Mesendoderm (in vitro differentiated cells): ENCODE results near the gene DYDC2.

Experiments used
- DNase-seq: peaks from one replicate; pipeline ENCODE4 v3.0.0; 2013
- H2AK5ac ChIP-seq: 2 replicates; pipeline ENCODE4 v1.6.1; 2013; ENCODE audit warnings: low read length, inconsistent platforms
- H2BK120ac ChIP-seq: 2 replicates; pipeline ENCODE4 v1.6.1; 2013; ENCODE audit warnings: low read depth, mild to moderate bottlenecking, low read length, moderate library complexity, mixed read lengths
- H2BK15ac ChIP-seq: replicated peaks from 2 replicates; pipeline ENCODE4 v1.6.1; 2013; ENCODE audit warnings: low read depth, mild to moderate bottlenecking, moderate library complexity
- H2BK5ac ChIP-seq: 2 replicates; pipeline ENCODE4 v1.6.1; 2013; ENCODE audit warnings: low read length, inconsistent platforms
- H3K18ac ChIP-seq: 2 replicates; pipeline ENCODE4 v1.6.1; 2013; ENCODE audit warnings: mild to moderate bottlenecking, low read length, mixed read lengths
- H3K23ac ChIP-seq: one replicate; pipeline ENCODE4 v1.6.1; 2013; ENCODE audit warnings: low read length
- H3K27ac ChIP-seq: 2 replicates; pipeline ENCODE4 v1.5.1; 2013; ENCODE audit warnings: low read depth, mild to moderate bottlenecking, inconsistent platforms, low read length, moderate library complexity
- H3K27me3 ChIP-seq: 2 replicates; pipeline ENCODE4 v1.6.1; 2013; ENCODE audit warnings: low read length, control low read depth, mild to moderate bottlenecking, inconsistent platforms; ENCODE audit not compliant: insufficient read depth, poor library complexity
- H3K36me3 ChIP-seq: 2 replicates; pipeline ENCODE4 v1.6.1; 2013; ENCODE audit warnings: low read length, inconsistent platforms; ENCODE audit not compliant: control insufficient read depth, insufficient read depth
- H3K4ac ChIP-seq: one replicate; pipeline ENCODE4 v1.6.1; 2013; ENCODE audit warnings: low read depth, mild to moderate bottlenecking, low read length, moderate library complexity
- H3K4me1 ChIP-seq: 2 replicates; pipeline ENCODE4 v1.6.1; 2013; ENCODE audit warnings: low read depth, low read length, inconsistent platforms; ENCODE audit not compliant: control insufficient read depth
- H3K4me2 ChIP-seq: 2 replicates; pipeline ENCODE4 v1.6.1; 2013; ENCODE audit warnings: low read length
- H3K4me3 ChIP-seq: 2 replicates; pipeline ENCODE4 v1.5.1; 2013; ENCODE audit warnings: mild to moderate bottlenecking, low read length
- H3K56ac ChIP-seq: one replicate; pipeline ENCODE4 v1.6.1; 2013; ENCODE audit warnings: low read length
- H3K79me1 ChIP-seq: 2 replicates; pipeline ENCODE4 v1.6.1; 2013; ENCODE audit warnings: low read length, inconsistent platforms
- H3K79me2 ChIP-seq: 2 replicates; pipeline ENCODE4 v1.6.1; 2013; ENCODE audit warnings: mild to moderate bottlenecking, low read length; ENCODE audit not compliant: control insufficient read depth, insufficient read depth
- H3K9ac ChIP-seq: 2 replicates; pipeline ENCODE4 v1.6.1; 2013; ENCODE audit warnings: low read length, inconsistent platforms
- H4K5ac ChIP-seq: one replicate; pipeline ENCODE4 v1.6.1; 2013; ENCODE audit warnings: low read length
- H4K8ac ChIP-seq: one replicate; pipeline ENCODE4 v1.6.1; 2013; ENCODE audit warnings: low read depth, mild to moderate bottlenecking, control low read depth, low read length, moderate library complexity
- WGBS: extraction: QIAGEN DNeasy Blood & Tissue Kit; methylation state at CpG from one replicate; pipeline ENCODE4 v1.1.7; 2013; ENCODE audit warnings: low lambda C conversion rate, missing lambda C conversion rate; ENCODE audit not compliant: insufficient coverage; ENCODE audit errors: extremely low coverage; 5-methylcytosine and 5-hydroxymethylcytosine counted together

The DYDC2 gene

DNA sequence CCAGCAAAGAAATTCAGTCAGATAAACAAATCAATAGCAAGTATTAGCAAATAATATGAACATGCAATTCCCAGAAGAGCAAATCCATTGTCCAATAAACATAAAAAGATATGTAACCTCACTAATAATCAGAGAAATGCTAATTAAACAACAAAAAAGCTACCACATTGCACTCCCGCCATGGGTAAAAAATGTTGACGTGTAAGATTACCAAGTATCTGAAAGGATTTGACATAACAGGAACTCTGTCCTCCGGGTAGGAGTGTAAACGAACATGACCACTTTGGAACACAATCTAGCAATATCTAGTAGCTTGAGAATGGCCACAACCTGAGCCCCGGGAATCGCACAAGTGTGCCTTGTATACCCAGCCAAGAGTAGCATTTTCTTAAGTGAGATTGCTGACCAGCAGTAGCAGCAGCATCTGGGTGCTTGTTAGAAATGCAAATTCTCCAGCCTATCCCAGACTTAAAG, 31.7 kb upstream of the DYDC2 start:
- Histone ChIP-seq H3K9ac (no peak overlapping the region), H3K4ac (no peak overlapping the region), H3K18ac (no peak overlapping the region), H3K27ac (no peak overlapping the region), H2BK15ac (no peak overlapping the region), H3K4me1 (no peaks in the 10 kb centered on the region), H3K4me3 (no peak overlapping the region), H2BK5ac (no peak overlapping the region), H2AK5ac (no peak overlapping the region), H4K5ac (no peak overlapping the region), H3K4me2 (no peak overlapping the region), H3K36me3 (no peaks in the 10 kb centered on the region), H4K8ac (no peak overlapping the region), H3K27me3 (no peaks in the 10 kb centered on the region), H3K79me1 (no peaks in the 10 kb centered on the region), H3K56ac (no peak overlapping the region), H3K23ac (no peak overlapping the region), H3K79me2 (no peaks in the 10 kb centered on the region), H2BK120ac (no peak overlapping the region)
- no peak for DNase-seq
- WGBS, result no CpG with 5 or more reads among the region's 6 CpGs

DNA sequence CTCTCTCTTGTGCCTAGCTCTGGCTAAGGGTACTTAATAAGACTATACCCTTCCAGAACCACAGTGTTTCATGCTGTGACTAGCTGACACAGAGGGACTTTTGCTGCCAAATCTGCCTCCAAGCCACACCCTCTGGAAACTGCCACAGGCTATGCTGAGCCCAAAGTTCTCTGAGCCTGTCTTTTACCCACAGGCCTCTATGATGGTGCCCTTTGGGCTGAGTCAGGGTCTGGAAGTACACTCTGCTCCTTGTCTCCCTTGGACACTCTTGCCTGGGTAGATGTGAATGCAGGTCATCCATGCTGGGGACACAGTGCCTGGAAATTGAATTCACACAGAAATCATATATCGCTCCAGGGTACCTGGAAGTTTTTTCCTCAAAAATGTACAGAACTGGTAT, 22.6 kb upstream of the DYDC2 start:
- H3K79me2 ChIP-seq, result no peaks in the 10 kb centered on the region
- no peak overlapping the region for H3K4me2 ChIP-seq
- H3K18ac ChIP-seq, result no peak overlapping the region
- no peaks in the 10 kb centered on the region for H3K79me1 ChIP-seq
- H3K27me3 ChIP-seq, result no peaks in the 10 kb centered on the region
- no CpG with 5 or more reads among the region's 1 CpG for WGBS
- H3K56ac ChIP-seq, result no peak overlapping the region
- DNase-seq, result no peak
- no peak overlapping the region for H2BK5ac ChIP-seq
- H2BK15ac ChIP-seq, result no peak overlapping the region
- H4K8ac ChIP-seq, result no peak overlapping the region
- H3K27ac ChIP-seq, result no peak overlapping the region
- no peak overlapping the region for H3K4me3 ChIP-seq
- H2AK5ac ChIP-seq, result no peak overlapping the region
- no peak overlapping the region for H3K9ac ChIP-seq
- no peaks in the 10 kb centered on the region for H3K4me1 ChIP-seq
- H3K36me3 ChIP-seq, result no peaks in the 10 kb centered on the region
- no peak overlapping the region for H4K5ac ChIP-seq
- no peak overlapping the region for H3K23ac ChIP-seq
- H2BK120ac ChIP-seq, result no peak overlapping the region
- H3K4ac ChIP-seq, result no peak overlapping the region

- Histone ChIP-seq H2BK5ac (no peak overlapping the region), H4K5ac (no peak overlapping the region), H3K4ac (no peak overlapping the region), H4K8ac (no peak overlapping the region), H3K4me2 (no peak overlapping the region), H2AK5ac (no peak overlapping the region), H3K23ac (no peak overlapping the region), H3K4me1 (no peaks in the 10 kb centered on the region), H3K18ac (no peak overlapping the region), H2BK120ac (no peak overlapping the region), H3K9ac (no peak overlapping the region), H3K4me3 (no peak overlapping the region), H3K79me1 (no peaks in the 10 kb centered on the region), H3K36me3 (no peaks in the 10 kb centered on the region), H3K27ac (no peak overlapping the region), H2BK15ac (no peak overlapping the region), H3K27me3 (no peaks in the 10 kb centered on the region), H3K79me2 (no peaks in the 10 kb centered on the region), H3K56ac (no peak overlapping the region)
- DNase-seq, result no peak
- WGBS, result no CpG with 5 or more reads among the region's 1 CpG
Observed at GRCh38 chr10:80344276-80344675, 12.3 kb upstream of the DYDC2 start.

DNA sequence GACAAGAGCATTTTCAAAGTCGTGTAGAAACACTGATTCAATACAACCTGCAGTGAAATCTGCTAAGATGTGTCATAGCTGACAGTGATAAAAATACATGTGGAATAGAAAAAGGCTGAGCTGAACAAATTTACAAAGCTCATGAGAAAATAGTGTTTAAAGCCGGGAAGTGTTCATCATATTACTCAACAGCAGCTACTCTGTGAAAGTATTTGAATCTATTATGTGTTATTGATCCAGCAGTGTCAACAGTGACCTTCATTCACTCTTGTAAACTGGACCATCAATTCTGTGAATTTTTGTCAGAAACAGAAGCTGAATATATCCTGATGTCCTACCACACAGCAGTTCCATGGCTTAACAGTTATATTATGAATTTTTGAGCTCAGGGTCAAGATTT, 11.7 kb upstream of the DYDC2 start:
- H3K4me3 ChIP-seq, result no peak overlapping the region
- H2AK5ac ChIP-seq, result no peak overlapping the region

DNA sequence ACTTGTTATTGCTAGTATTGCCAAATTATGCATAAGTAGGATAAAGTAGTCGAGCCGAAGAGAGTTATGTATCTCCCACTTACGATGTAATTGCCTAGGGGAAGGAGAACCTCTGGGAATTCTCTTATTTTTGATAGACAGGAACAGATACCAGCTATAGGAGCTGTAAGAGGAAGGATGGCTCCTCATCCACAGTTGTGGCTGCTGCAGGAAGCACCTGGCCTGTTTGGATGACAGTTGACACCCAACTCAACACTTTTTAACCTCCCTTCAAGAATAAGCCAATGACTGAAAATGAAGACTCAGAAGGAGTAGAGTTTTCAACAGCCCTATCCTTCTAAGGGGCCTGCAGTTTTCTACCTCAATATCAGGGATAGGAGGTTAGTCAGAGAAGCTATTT, 6.3 kb upstream of the DYDC2 start:
- WGBS, result no CpG with 5 or more reads among the region's 3 CpGs
- no peak overlapping the region for H3K23ac ChIP-seq

More for the DNA sequence above, 11.7 kb upstream of the DYDC2 start:
- Histone ChIP-seq H2BK15ac (no peak overlapping the region), H3K79me1 (no peaks in the 10 kb centered on the region), H3K27ac (no peak overlapping the region), H3K4me2 (no peak overlapping the region), H3K23ac (no peak overlapping the region), H3K4ac (no peak overlapping the region), H4K8ac (no peak overlapping the region), H3K27me3 (no peaks in the 10 kb centered on the region), H3K56ac (no peak overlapping the region), H4K5ac (no peak overlapping the region), H3K4me1 (no peaks in the 10 kb centered on the region), H3K9ac (no peak overlapping the region), H3K36me3 (no peaks in the 10 kb centered on the region), H3K79me2 (no peaks in the 10 kb centered on the region), H2BK120ac (no peak overlapping the region), H2BK5ac (no peak overlapping the region), H3K18ac (no peak overlapping the region)
- DNase-seq, result no peak
- WGBS, result no CpG with 5 or more reads among the region's 2 CpGs

GRCh38 chr10:80351220-80351619, 5.4 kb upstream of the DYDC2 start:
- no peak overlapping the region for H3K4me3 ChIP-seq
- H3K18ac ChIP-seq, result no peak overlapping the region
- H3K56ac ChIP-seq, result no peak overlapping the region
- no peak for DNase-seq
- no peaks in the 10 kb centered on the region for H3K4me1 ChIP-seq
- H2BK120ac ChIP-seq, result no peak overlapping the region
- H3K4ac ChIP-seq, result no peak overlapping the region
- H3K36me3 ChIP-seq, result no peaks in the 10 kb centered on the region
- no peak overlapping the region for H3K27ac ChIP-seq
- H2BK5ac ChIP-seq, result no peak overlapping the region
- no peak overlapping the region for H4K8ac ChIP-seq
- no peak overlapping the region for H3K4me2 ChIP-seq
- H2BK15ac ChIP-seq, result no peak overlapping the region
- no peak overlapping the region for H3K9ac ChIP-seq
- H4K5ac ChIP-seq, result no peak overlapping the region
- no CpG with 5 or more reads among the region's 3 CpGs for WGBS
- no peaks in the 10 kb centered on the region for H3K27me3 ChIP-seq
- H3K79me1 ChIP-seq, result no peaks in the 10 kb centered on the region
- H2AK5ac ChIP-seq, result no peak overlapping the region
- H3K79me2 ChIP-seq, result no peaks in the 10 kb centered on the region
- no peak overlapping the region for H3K23ac ChIP-seq

More for the DNA sequence above, 6.3 kb upstream of the DYDC2 start:
- no peak overlapping the region for H3K18ac ChIP-seq
- H3K9ac ChIP-seq, result no peak overlapping the region
- H3K56ac ChIP-seq, result no peak overlapping the region
- no peak overlapping the region for H4K8ac ChIP-seq
- no peak overlapping the region for H3K4ac ChIP-seq
- no peak overlapping the region for H4K5ac ChIP-seq
- no peak overlapping the region for H3K27ac ChIP-seq
- H3K79me2 ChIP-seq, result no peaks in the 10 kb centered on the region
- H2AK5ac ChIP-seq, result no peak overlapping the region
- no peak overlapping the region for H2BK120ac ChIP-seq
- no peak overlapping the region for H2BK15ac ChIP-seq
- H3K4me2 ChIP-seq, result no peak overlapping the region
- H3K4me3 ChIP-seq, result no peak overlapping the region
- no peaks in the 10 kb centered on the region for H3K4me1 ChIP-seq
- no peaks in the 10 kb centered on the region for H3K27me3 ChIP-seq
- no peaks in the 10 kb centered on the region for H3K36me3 ChIP-seq
- H3K79me1 ChIP-seq, result no peaks in the 10 kb centered on the region
- H2BK5ac ChIP-seq, result no peak overlapping the region
- no peak for DNase-seq
